ENCODE measurements around the gene SPATA13.

The SPATA13 gene

GRCh38 chr13:24220086-24220703, 59.7 kb downstream of the SPATA13 start:
- in situ Hi-C loops (cut with HindIII; ENCODE audit: low sequenced_read_pairs), result loop anchor here (25.0 kb wide), 1 partner anchor 183 kb away; no protein-coding TSS in a partner anchor

- in situ Hi-C loops (cut with HindIII; ENCODE audit: low sequenced_read_pairs), result loop anchor here (25.0 kb wide), 1 partner anchor 184 kb away; no protein-coding TSS in a partner anchor
Observed at GRCh38 chr13:24221007-24221406, 60.5 kb downstream of the SPATA13 start.

DNA sequence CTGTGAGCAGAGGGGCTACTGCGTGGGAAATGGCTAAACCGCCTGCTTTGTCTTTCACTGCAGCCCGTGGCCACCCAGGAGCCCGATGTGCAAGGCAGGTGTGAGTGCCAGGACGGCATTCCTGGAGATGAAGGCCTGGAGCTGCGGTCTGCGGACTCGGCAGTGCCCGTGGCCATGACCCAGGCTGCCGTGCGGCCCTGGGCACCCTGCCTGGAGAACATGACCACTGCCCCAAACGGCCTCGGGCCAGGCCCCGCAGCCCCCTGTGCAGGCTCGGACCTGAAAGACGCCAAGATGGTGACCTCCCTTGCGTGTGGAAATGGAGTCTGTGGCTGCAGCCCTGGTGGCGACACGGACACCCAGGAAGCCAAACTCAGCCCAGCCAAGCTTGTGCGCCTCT, 62.2 kb downstream of the SPATA13 start:
- in situ Hi-C loops (cut with HindIII; ENCODE audit: low sequenced_read_pairs), result loop anchor here (25.0 kb wide), 1 partner anchor 185 kb away; no protein-coding TSS in a partner anchor

DNA sequence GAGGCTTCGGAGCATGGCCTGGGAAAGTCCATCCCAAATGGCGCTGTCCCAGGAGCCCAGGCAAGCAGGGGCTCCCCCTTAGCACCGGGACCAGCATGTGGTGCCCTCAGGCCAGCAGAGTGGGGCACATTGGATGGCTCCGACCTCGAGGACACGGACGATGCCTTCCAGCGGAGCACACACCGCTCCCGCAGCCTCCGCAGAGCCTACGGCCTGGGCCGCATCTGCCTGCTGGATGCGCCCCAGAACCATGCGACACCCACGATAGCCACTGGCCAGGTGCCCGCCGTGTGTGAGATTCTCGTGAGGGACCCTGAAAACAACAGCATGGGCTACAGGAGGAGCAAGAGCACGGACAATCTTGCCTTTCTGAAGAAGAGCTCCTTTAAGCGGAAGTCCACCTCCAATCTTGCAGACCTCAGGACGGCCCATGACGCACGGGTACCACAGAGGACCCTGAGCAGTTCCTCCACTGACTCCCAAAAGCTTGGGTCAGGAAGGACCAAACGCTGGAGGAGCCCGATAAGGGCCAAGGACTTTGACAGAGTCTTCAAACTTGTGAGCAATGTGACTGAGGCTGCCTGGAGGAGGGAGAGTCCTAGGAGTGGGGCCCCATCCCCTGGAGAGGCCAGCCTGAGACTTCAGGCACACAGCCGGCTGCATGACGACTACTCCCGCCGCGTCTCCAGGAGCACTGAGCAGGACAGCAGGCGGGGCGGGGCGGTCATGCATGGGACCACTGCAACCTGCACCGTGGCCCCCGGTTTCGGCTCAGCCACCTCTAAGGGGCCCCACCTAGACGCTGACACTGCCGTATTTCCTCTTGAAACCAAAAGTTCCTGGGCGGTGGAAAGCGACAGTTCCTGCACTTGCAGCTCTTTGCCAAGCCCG, 63.1 kb downstream of the SPATA13 start:
- in situ Hi-C loops (cut with HindIII; ENCODE audit: low sequenced_read_pairs), result loop anchor here (25.0 kb wide), 1 partner anchor 186 kb away; no protein-coding TSS in a partner anchor

DNA sequence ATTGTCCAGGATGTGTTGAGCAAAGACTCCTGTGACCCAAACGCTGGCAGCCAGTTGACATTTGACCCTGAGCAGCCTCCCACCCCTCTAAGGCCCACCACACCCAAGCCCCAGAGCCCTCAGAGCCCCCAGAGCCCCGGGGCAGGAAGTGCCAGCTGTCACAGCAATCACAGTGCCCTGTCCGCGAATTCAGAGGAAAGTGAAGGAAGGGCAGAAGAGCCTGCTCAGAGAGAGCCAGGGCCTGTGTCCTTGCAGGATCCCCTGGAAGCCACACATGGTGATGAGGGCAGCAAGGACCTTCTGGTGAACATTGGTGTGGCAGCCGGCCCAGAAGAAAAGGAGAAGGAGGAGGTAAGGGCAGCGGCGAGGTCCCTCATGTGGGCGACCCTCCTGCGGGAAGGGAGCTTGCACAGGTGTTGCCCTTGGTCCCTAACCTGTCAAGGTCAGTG, 63.7 kb downstream of the SPATA13 start:
- in situ Hi-C loops (cut with HindIII; ENCODE audit: low sequenced_read_pairs), result loop anchor here (25.0 kb wide), 1 partner anchor 187 kb away; no protein-coding TSS in a partner anchor

DNA sequence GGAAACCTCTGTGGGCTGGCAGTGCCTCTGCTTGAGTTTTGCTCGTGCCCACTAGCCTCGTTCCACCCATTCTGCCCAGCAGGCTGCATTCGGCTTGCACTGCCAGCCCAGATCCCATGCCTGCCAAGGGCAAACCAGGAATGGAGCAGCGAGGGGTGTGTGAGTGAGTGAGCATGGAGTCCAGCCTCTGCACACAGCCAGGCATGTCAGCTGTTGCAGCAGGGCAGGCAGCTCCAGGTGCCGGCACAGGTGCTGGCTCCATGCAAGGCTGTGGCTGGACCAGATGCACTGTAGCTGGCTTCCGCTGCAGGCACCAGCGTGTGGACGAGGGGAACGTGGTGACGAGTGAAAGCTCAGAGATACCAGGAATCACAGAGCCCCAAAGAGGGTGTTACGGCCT, 64.5 kb downstream of the SPATA13 start:
- in situ Hi-C loops (cut with HindIII; ENCODE audit: low sequenced_read_pairs), result no loop called here

- in situ Hi-C loops (cut with HindIII; ENCODE audit: low sequenced_read_pairs), result no loop called here
Observed at GRCh38 chr13:24225930-24226329, 65.4 kb downstream of the SPATA13 start.

DNA sequence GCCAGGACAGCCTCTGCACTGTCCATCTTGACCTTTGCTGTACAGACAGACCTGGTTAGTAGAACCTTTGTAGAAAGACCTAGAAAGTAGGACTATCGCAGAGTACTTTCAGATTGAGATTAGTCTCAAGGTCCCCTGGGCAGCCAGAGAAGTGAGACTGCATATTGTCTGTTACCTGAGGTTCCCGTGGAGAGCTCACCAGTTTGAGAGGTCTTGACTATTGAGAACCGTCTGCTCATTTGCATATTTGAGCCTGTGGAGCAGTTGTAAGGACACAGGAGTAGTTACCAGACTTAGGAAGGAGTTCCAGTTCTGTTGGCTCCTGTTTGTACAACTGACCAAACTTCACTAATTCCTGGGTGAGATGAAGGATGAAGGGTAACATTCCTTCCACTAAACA, 66.2 kb downstream of the SPATA13 start:
- in situ Hi-C loops (cut with HindIII; ENCODE audit: low sequenced_read_pairs), result no loop called here

DNA sequence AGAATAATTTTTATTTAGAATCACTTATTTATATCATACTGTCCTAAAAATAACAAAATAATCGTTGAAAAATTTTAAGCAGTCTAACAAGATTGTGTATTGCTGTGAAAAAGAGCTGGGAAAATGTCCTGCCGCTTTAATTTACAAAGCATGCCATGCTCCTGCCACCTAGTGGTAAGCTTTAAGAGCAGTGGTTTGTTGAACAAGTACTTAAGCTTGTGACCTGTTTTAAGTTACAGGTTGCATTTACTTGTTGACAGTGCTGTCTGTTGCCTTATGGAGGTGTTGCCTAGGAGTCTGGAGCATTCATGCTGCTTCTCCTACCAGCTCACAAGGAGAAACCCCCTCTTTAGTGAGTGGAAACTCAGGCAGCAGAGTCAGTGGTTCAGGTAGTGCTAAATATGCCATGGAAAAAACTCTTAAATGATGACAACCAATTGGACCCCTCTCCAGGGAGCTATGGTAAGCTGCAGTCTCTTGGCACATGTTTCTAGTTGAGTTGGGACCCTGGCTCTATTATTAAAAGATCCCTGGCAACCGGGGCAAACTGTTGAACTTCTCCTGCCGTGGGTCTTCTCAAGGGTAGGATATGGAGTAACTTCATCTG, 68.4 kb downstream of the SPATA13 start:
- in situ Hi-C loops (cut with HindIII; ENCODE audit: low sequenced_read_pairs), result no loop called here

- in situ Hi-C loops (cut with HindIII; ENCODE audit: low sequenced_read_pairs), result no loop called here
Observed at GRCh38 chr13:24230428-24231072, 70.0 kb downstream of the SPATA13 start.

DNA sequence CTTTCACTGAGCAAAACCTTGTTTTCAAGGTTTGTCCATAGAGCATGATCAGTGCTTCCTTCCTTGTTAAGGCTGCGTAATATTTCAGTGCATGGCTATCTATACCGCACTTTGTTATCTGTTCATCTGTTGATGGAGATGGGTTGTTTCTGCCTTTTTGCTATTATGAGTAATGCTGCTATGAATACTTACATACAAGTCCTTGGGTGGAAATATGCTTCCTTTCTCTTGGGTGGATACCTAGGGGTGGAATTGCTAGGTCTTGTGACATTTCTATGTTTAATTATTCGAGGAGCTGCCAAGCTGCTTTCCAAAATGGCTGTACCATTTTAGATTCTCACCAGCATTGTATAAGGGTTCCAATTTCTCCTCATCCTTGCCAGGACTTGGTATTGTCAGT, 70.9 kb downstream of the SPATA13 start:
- in situ Hi-C loops (cut with HindIII; ENCODE audit: low sequenced_read_pairs), result no loop called here

GRCh38 chr13:24232037-24232436, 71.5 kb downstream of the SPATA13 start:
- in situ Hi-C loops (cut with HindIII; ENCODE audit: low sequenced_read_pairs), result no loop called here

- in situ Hi-C loops (cut with HindIII; ENCODE audit: low sequenced_read_pairs), result no loop called here
Observed at GRCh38 chr13:24232474-24232873, 72.0 kb downstream of the SPATA13 start.

GRCh38 chr13:24233351-24233901, 72.9 kb downstream of the SPATA13 start:
- in situ Hi-C loops (cut with HindIII; ENCODE audit: low sequenced_read_pairs), result no loop called here

DNA sequence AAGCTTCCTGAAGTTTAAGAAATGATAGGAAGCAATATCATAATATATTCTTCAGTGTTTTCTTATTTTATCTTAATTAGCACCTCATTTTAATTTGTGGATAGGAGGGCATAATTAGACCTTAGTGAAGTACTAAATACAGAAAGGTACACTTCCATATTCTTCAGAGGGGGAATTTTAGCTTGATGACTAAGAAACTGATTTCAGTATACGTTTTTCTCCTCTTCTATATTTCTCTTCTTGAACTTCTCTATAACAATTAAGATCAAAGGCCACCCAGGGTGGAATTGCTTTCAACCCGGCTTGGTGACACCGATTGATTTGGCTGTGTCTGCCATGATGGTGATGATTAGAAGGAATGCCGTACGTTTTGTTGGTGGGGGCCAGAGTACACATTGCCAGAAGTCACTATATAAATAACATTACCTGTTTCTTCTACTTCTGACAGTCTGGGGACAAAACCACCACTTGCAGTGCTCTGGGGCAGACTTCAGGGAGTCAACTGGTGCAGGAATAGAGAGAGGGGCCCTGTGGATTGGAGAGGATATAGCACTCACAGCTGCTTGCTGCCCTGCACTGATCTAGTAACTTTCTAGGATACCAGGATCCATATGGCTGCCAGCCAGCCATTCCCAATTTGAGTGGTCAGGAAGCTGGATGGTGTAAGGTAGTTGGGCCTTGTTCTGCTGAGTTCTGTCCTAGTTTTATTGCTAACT, 73.8 kb downstream of the SPATA13 start:
- in situ Hi-C loops (cut with HindIII; ENCODE audit: low sequenced_read_pairs), result no loop called here

DNA sequence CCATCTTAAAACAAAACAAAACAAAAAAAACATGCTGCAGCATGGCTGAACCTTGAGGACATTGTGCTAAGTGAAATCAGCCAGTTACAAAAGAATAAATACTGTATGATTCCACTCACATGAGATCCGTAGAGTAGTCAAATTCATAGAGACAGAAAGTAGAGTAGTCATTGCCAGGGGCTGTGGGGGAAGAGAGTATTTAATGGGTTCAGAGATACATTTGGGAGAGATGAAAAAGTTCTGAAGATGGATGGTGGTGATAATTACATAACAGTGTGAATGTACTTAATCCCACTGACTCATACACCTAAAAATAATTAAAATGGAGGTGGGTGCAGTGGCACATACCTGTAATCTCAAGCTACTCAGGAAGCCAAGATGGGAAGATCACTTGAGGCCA, 76.8 kb downstream of the SPATA13 start:
- in situ Hi-C loops (cut with HindIII; ENCODE audit: low sequenced_read_pairs), result no loop called here

DNA sequence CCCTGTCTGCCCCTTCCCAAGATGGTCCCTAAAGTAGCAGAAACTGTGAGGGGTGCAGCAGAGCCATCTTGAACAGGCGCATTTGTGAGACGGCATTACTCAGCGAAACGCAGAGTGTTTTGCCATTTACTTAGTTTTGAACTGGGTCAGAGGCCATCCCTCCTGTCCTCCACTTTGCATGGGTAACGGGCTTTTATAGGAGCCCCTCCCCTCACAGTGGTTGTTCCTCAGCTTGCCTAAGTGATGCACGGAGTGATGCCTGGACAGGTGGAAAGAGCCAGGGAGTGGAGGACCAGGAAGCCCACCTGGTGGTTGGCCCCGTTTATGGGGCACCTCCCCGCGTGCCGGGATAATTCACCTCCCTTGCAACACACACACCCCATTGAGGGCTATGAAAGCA, 80.8 kb downstream of the SPATA13 start:
- in situ Hi-C loops (cut with HindIII; ENCODE audit: low sequenced_read_pairs), result no loop called here

GRCh38 chr13:24242100-24242499, 81.6 kb downstream of the SPATA13 start:
- in situ Hi-C loops (cut with HindIII; ENCODE audit: low sequenced_read_pairs), result no loop called here

GRCh38 chr13:24243302-24243701, 82.8 kb downstream of the SPATA13 start:
- in situ Hi-C loops (cut with HindIII; ENCODE audit: low sequenced_read_pairs), result no loop called here

DNA sequence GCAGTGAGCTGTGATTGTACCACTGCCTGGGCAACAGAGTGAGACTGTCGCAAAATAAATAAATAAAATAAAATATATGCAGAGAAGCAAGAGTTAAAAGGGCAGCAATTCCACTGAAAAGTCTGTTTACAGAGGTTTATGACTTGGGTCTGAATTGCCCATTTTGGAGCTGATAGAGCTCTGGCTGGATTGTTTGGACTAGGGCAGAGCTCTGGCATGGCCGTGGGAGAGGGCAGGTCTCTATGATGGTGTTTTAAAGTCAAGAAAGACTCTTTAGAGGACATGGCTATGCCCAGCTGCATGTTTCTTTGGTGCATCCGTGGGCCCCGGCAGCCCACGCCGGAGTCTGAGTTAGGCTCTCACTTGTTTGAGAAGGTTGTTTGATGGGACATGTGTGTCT, 84.3 kb downstream of the SPATA13 start:
- in situ Hi-C loops (cut with HindIII; ENCODE audit: low sequenced_read_pairs), result no loop called here
